Measurements from ENCODE around the gene CBFB.

DNA sequence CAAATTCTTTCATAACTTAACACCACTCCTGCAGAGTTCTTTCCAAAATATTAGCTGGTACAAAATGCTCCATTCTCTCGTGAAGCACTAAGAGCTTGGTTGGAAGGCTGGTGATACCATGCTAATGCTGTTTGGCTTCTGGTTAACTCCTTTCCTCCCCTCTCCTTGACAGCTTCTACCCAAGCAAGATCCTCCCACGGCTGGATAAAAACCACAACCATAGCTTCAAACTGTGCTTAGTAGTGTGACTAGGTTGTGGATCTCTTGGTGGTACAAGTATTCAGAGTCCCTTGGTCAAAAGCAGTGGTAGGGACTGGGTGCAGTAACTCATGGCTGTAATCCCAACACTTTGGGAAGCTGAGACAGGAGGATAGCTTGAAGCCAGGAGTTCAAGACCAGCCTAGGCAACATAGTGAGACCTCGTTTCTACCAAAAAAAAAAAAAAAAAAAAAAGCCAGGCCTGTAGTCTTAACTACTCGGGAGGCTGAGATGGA, 83.0 kb downstream of the CBFB start:
- TF ChIP-seq, protein P1, sequence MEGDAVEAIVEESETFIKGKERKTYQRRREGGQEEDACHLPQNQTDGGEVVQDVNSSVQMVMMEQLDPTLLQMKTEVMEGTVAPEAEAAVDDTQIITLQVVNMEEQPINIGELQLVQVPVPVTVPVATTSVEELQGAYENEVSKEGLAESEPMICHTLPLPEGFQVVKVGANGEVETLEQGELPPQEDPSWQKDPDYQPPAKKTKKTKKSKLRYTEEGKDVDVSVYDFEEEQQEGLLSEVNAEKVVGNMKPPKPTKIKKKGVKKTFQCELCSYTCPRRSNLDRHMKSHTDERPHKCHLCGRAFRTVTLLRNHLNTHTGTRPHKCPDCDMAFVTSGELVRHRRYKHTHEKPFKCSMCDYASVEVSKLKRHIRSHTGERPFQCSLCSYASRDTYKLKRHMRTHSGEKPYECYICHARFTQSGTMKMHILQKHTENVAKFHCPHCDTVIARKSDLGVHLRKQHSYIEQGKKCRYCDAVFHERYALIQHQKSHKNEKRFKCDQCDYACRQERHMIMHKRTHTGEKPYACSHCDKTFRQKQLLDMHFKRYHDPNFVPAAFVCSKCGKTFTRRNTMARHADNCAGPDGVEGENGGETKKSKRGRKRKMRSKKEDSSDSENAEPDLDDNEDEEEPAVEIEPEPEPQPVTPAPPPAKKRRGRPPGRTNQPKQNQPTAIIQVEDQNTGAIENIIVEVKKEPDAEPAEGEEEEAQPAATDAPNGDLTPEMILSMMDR (IDR thresholded peaks at IDR 0.05; ENCODE audit: low read depth, low read length): no peak
- no peak for TF ChIP-seq EZH2phosphoT487 (IDR thresholded peaks at IDR 0.05; ENCODE audit: low read depth)

All from OCI-LY3 (cell line).